H1 (cell line): ENCODE data around the gene PLBD1. TPM values are rescaled to one million over a fixed set of nuclear protein-coding genes. Genes with fewer than 3 reads are reported as not detected.

Experiments used
- CTCF ChIA-PET: fragments of 300-600 bp; sonication (Branson Sonifier 250); formaldehyde crosslinking; loops from one replicate; lab custom pipeline; 2021; ENCODE audit not compliant: partially characterized antibody; lab: Charles Lee
- POLR2A ChIA-PET: fragments of 300-600 bp; sonication (Branson Sonifier 250); formaldehyde crosslinking; loops from one replicate; lab custom pipeline; 2021; ENCODE audit warnings: inconsistent platforms; ENCODE audit not compliant: partially characterized antibody; lab: Charles Lee
- DNase-seq, 2 experiments: peaks; one replicate each; pipeline versions ENCODE4 v3.0.0 to v3.0.0-alpha.2; 2010 to 2022; ENCODE audit warnings: low spot score in 2 of 2, low read depth in 1 of 2, mixed read lengths in 1 of 2
- FAIRE-seq: peaks from 2 replicates; lab custom pipeline; 2011; peaks lifted over from hg19 to GRCh38; lab: Jason Lieb, UNC
- H2AFZ ChIP-seq: 2 replicates; pipeline ENCODE4 v1.8.1; 2012; ENCODE audit warnings: low read length, inconsistent platforms
- H2AK5ac ChIP-seq: 2 replicates; pipeline ENCODE4 v1.6.1; 2013; ENCODE audit warnings: low read depth, low read length
- H2BK120ac ChIP-seq: replicated peaks from 2 replicates; pipeline ENCODE3; 2013; ENCODE audit warnings: low read depth, low read length, inconsistent platforms
- H2BK12ac ChIP-seq: 2 replicates; pipeline ENCODE4 v1.6.1; 2013; ENCODE audit warnings: low read depth, low read length
- H2BK15ac ChIP-seq: 2 replicates; pipeline ENCODE4 v1.6.1; 2013; ENCODE audit warnings: low read length
- H2BK20ac ChIP-seq: 2 replicates; pipeline ENCODE4 v1.6.1; 2013; ENCODE audit warnings: low read length
- H2BK5ac ChIP-seq: 2 replicates; pipeline ENCODE4 v1.6.1; 2013; ENCODE audit warnings: low read depth, low read length
- H3K14ac ChIP-seq: 2 replicates; pipeline ENCODE4 v1.6.1; 2013; ENCODE audit warnings: inconsistent platforms; ENCODE audit not compliant: insufficient read length
- H3K18ac ChIP-seq: 2 replicates; pipeline ENCODE4 v1.6.1; 2013; ENCODE audit warnings: low read length; ENCODE audit errors: extremely low read depth
- H3K23ac ChIP-seq: 2 replicates; pipeline ENCODE4 v1.6.1; 2013; ENCODE audit warnings: inconsistent platforms; ENCODE audit not compliant: insufficient read length
- H3K23me2 ChIP-seq: 2 replicates; pipeline ENCODE4 v1.6.1; 2013; ENCODE audit warnings: low read depth, low read length
- H3K27ac ChIP-seq: 2 replicates; pipeline ENCODE4 v1.6.1; 2011; ENCODE audit warnings: low read depth, low read length, inconsistent platforms
- H3K27me3 ChIP-seq, 4 experiments: replicated peaks in 1 of 4; 1 replicate in 1 of 4; 2 replicates in 3 of 4; pipeline versions ENCODE4 v1.6.1 to v1.8.1; 2011 to 2013; ENCODE audit warnings: low read length in 3 of 4, mild to moderate bottlenecking in 3 of 4, inconsistent platforms in 2 of 4, mixed read lengths in 2 of 4, moderate library complexity in 1 of 4; ENCODE audit not compliant: control insufficient read depth in 3 of 4, insufficient read depth in 3 of 4; ENCODE audit errors: extremely low read depth in 1 of 4
- H3K36me3 ChIP-seq, 4 experiments: 2 replicates each; pipeline versions ENCODE4 v1.6.1 to v1.8.1; 2011 to 2013; ENCODE audit warnings: mild to moderate bottlenecking in 4 of 4, low read length in 3 of 4, moderate library complexity in 2 of 4, control low read depth in 1 of 4, inconsistent platforms in 1 of 4; ENCODE audit not compliant: insufficient read depth in 4 of 4, control insufficient read depth in 2 of 4
- H3K4ac ChIP-seq: replicated peaks from 2 replicates; pipeline ENCODE3; 2013; ENCODE audit warnings: low read length, low read depth, mixed read lengths, inconsistent platforms; ENCODE audit not compliant: insufficient read length
- H3K4me1 ChIP-seq, 4 experiments: replicated peaks in 1 of 4; 1 replicate in 1 of 4; 2 replicates in 3 of 4; pipeline versions ENCODE4 v1.6.1 to v1.8.1; 2011 to 2013; ENCODE audit warnings: low read length in 3 of 4, inconsistent platforms in 2 of 4, mixed read lengths in 1 of 4; ENCODE audit not compliant: insufficient read depth in 4 of 4, control insufficient read depth in 3 of 4
- H3K4me2 ChIP-seq, 2 experiments: 2 replicates each; pipeline versions ENCODE4 v1.6.1 to v1.8.1; 2011 to 2013; ENCODE audit warnings: low read depth in 2 of 2, low read length in 2 of 2, control low read depth in 1 of 2, inconsistent platforms in 1 of 2, mild to moderate bottlenecking in 1 of 2; ENCODE audit not compliant: insufficient read depth in 1 of 2
- H3K4me3 ChIP-seq, 4 experiments: fragments of 200-600, 300-600 bp in 1 of 4; sonication (generic), shearing (Covaris generic), sonication (Bioruptor Twin) in 1 of 4; 2 replicates each; pipeline versions ENCODE4 v1.5.1 to v1.8.1; 2011 to 2016; ENCODE audit warnings: low read length in 4 of 4, low read depth in 3 of 4, control low read depth in 2 of 4, inconsistent platforms in 2 of 4, mild to moderate bottlenecking in 2 of 4, mixed read lengths in 1 of 4, moderate library complexity in 1 of 4; ENCODE audit not compliant: insufficient read depth in 2 of 4; ENCODE audit errors: extremely low read depth in 1 of 4
- H3K56ac ChIP-seq: replicated peaks from 2 replicates; pipeline ENCODE3; 2013; ENCODE audit warnings: low read depth, mild to moderate bottlenecking, mixed read lengths, low read length, inconsistent platforms; ENCODE audit not compliant: insufficient read length
- H3K79me1 ChIP-seq: 2 replicates; pipeline ENCODE4 v1.6.1; 2013; ENCODE audit warnings: low read depth, low read length, control low read depth
- H3K79me2 ChIP-seq, 2 experiments: 2 replicates each; pipeline versions ENCODE4 v1.6.1 to v1.8.1; 2012 to 2013; ENCODE audit warnings: low read length in 2 of 2, mild to moderate bottlenecking in 2 of 2, inconsistent platforms in 1 of 2; ENCODE audit not compliant: insufficient read depth in 2 of 2, control insufficient read depth in 1 of 2
- H3K9ac ChIP-seq, 4 experiments: replicated peaks in 1 of 4; 1 replicate in 1 of 4; 2 replicates in 3 of 4; pipeline versions ENCODE4 v1.6.1 to v1.8.1; 2011 to 2013; ENCODE audit warnings: low read depth in 3 of 4, low read length in 3 of 4, control low read depth in 2 of 4, mild to moderate bottlenecking in 2 of 4, moderate library complexity in 2 of 4, inconsistent platforms in 1 of 4; ENCODE audit errors: extremely low read depth in 1 of 4
- H3K9me3 ChIP-seq, 2 experiments: 2 replicates each; pipeline versions ENCODE4 v1.6.1 to v1.8.1; 2012 to 2013; ENCODE audit warnings: mild to moderate bottlenecking in 2 of 2, moderate library complexity in 2 of 2, control low read depth in 1 of 2, inconsistent platforms in 1 of 2, low read depth in 1 of 2, low read length in 1 of 2, mixed read lengths in 1 of 2; ENCODE audit not compliant: insufficient read depth in 2 of 2
- H4K20me1 ChIP-seq, 2 experiments: replicated peaks in 1 of 2; 2 replicates each; pipeline versions ENCODE3 to v1.8.1; 2011 to 2013; ENCODE audit warnings: inconsistent platforms in 2 of 2, low read length in 2 of 2, mild to moderate bottlenecking in 1 of 2; ENCODE audit not compliant: insufficient read depth in 2 of 2, control insufficient read depth in 1 of 2
- H4K5ac ChIP-seq: 2 replicates; pipeline ENCODE4 v1.6.1; 2013; ENCODE audit warnings: low read length, low read depth, mixed read lengths, inconsistent platforms; ENCODE audit not compliant: insufficient read length
- H4K8ac ChIP-seq: 2 replicates; pipeline ENCODE4 v1.8.0; 2013; ENCODE audit warnings: mild to moderate bottlenecking, moderate library complexity, low read length, inconsistent platforms; ENCODE audit not compliant: insufficient read depth; ENCODE audit errors: extremely low read depth
- H4K91ac ChIP-seq: replicated peaks from 2 replicates; pipeline ENCODE3; 2013; ENCODE audit warnings: low read length, mixed read lengths, inconsistent platforms; ENCODE audit not compliant: insufficient read length
- ATF3 ChIP-seq: IDR thresholded peaks from 2 replicates; pipeline ENCODE4 v1.6.1; 2011; ENCODE audit warnings: low read depth, mild to moderate bottlenecking, low read length; ENCODE audit not compliant: insufficient read depth
- BACH1 ChIP-seq: IDR thresholded peaks from 2 replicates; pipeline ENCODE4 v1.6.1; 2012; ENCODE audit warnings: low read length, improper control_type of control experiment
- CREB1 ChIP-seq: IDR thresholded peaks from 2 replicates; pipeline ENCODE4 v1.6.1; 2012; ENCODE audit warnings: inconsistent platforms
- POLR2AphosphoS5 ChIP-seq: IDR thresholded peaks from 2 replicates; pipeline ENCODE4 v1.6.1; 2011; ENCODE audit warnings: low read depth, low read length
- RXRA ChIP-seq: IDR thresholded peaks from 2 replicates; pipeline ENCODE4 v1.6.1; 2011; ENCODE audit warnings: low read depth, mild to moderate bottlenecking, low read length, moderate library complexity; ENCODE audit not compliant: insufficient read depth
- SP1 ChIP-seq: IDR thresholded peaks from 2 replicates; pipeline ENCODE4 v1.6.1; 2011; ENCODE audit warnings: low read depth, low read length
- WGBS, 2 experiments: shearing (Covaris generic) in 1 of 2; methylation state at CpG; one replicate each; pipeline versions ENCODE4 v1.1.6 to v1.1.7; 2013 to 2015; ENCODE audit warnings: low lambda C conversion rate in 2 of 2, mixed read lengths in 2 of 2, inconsistent platforms in 1 of 2, low coverage in 1 of 2, missing lambda C conversion rate in 1 of 2; ENCODE audit not compliant: insufficient replicate concordance in 2 of 2, insufficient coverage in 1 of 2, insufficient read length in 1 of 2; ENCODE audit errors: extremely low coverage in 1 of 2, missing lambda C conversion rate in 1 of 2; 5-methylcytosine and 5-hydroxymethylcytosine counted together
- polyA plus RNA-seq, 7 experiments: library from polyadenylated mRNA; depleted of rRNA in 3 of 7; stranded (reverse) in 5 of 7; unstranded in 2 of 7; fragments of >200 nt in 5 of 7; fragments of 200-250 nt in 2 of 7; gene quantifications; 1 replicate in 5 of 7; 2 replicates in 1 of 7; 4 replicates in 1 of 7; pipeline versions ENCODE4 v1.2.1 to v1.2.3, GENCODE V29; 2011 to 2013; ENCODE audit warnings: missing spikeins in 2 of 7, mixed read lengths in 2 of 7
- total RNA-seq: library from RNA; stranded (reverse); fragmentation: NEBNext Ultra II Directional; extraction: Animal tissue kit (Norgen Biotek cat#: 25700); gene quantifications from 2 replicates; pipeline ENCODE4 v1.2.1, GENCODE V29; 2021

PLBD1 gene
- total and polyA plus RNA-seq, 2 of the 8 experiments (the other 6 are each of a cell fraction or from before 2014, with no cell fraction given) = 6.3 to 12.3 TPM

- Histone ChIP-seq H2AFZ (no peak overlapping the region), H2AK5ac (no peak overlapping the region), H3K27me3 (no peaks in the 10 kb centered on the region), H3K23me2 (no peaks in the 10 kb centered on the region), H2BK20ac (no peak overlapping the region), H3K14ac (no peak overlapping the region), H4K91ac (no peak overlapping the region), H3K4me3 (no peak overlapping the region), H3K79me2 (no peaks in the 10 kb centered on the region), H3K79me1 (no peaks in the 10 kb centered on the region), H2BK15ac (no peak overlapping the region), H3K9me3 (no peaks in the 10 kb centered on the region), H3K9ac (no peak overlapping the region), H2BK120ac (no peak overlapping the region), H4K8ac (no peak overlapping the region), H3K23ac (no peak overlapping the region), H3K4ac (no peak overlapping the region), H3K27ac (no peak overlapping the region), H3K36me3 (no peaks in the 10 kb centered on the region), H3K18ac (no peak overlapping the region), H3K4me2 (no peak overlapping the region), H2BK12ac (no peak overlapping the region), H2BK5ac (no peak overlapping the region), H4K5ac (no peak overlapping the region), H3K56ac (no peak overlapping the region), H3K4me1 (no peaks in the 10 kb centered on the region), H4K20me1 (no peaks in the 10 kb centered on the region)
- FAIRE-seq (no peak), DNase-seq (no peak)
- ChIA-PET CTCF (no interaction called here), POLR2A (no interaction called here)
- 88% methylated on average over 8 of the region's 8 CpGs; no CpG with 5 or more reads in 1 of the 2 experiments for WGBS, 2 experiments
- no peak for TF ChIP-seq POLR2AphosphoS5
- TF ChIP-seq SP1 = no peak
- no peak for TF ChIP-seq CREB1
- no peak for TF ChIP-seq RXRA
- no peak for TF ChIP-seq BACH1
- TF ChIP-seq ATF3 = no peak
Measured at GRCh38 chr12:14578646-14579045, 11.0 kb upstream of the PLBD1 start.
